Aorta (tissue), 5 donors: ENCODE measurements around the gene RNASEH2B. TPM values are rescaled to one million over a fixed set of nuclear protein-coding genes. Genes with fewer than 3 reads are reported as not detected.
A peak's percentile ranks its signal among the peaks of the same experiment; 100 is the strongest.

Source experiments
- ATAC-seq: fragments of 200-7000 bp; cut with Tn5 transposase; one replicate; pipeline ENCODE4 v1.9.1; 2022; ENCODE audit warnings: moderate library complexity; ENCODE audit not compliant: low FRiP score
- DNase-seq, 2 donors: peaks; one replicate each; pipeline ENCODE4 v3.0.0-alpha.2; 2020
- H3K27ac ChIP-seq, 2 donors: one replicate each; pipeline ENCODE4 v1.5.1; 2013; ENCODE audit warnings: low read length in 2 of 2, mild to moderate bottlenecking in 2 of 2, moderate library complexity in 2 of 2, control low read depth in 1 of 2, inconsistent platforms in 1 of 2, low read depth in 1 of 2
- H3K27me3 ChIP-seq, 2 donors: one replicate each; pipeline ENCODE4 v1.6.1; 2013; ENCODE audit warnings: control low read depth in 1 of 2, low read length in 1 of 2, mild to moderate bottlenecking in 1 of 2, moderate library complexity in 1 of 2; ENCODE audit not compliant: insufficient read depth in 2 of 2, control insufficient read depth in 1 of 2
- H3K36me3 ChIP-seq, 2 donors: one replicate each; pipeline ENCODE4 v1.6.1; 2013; ENCODE audit warnings: control low read depth in 1 of 2, low read length in 1 of 2, mild to moderate bottlenecking in 1 of 2; ENCODE audit not compliant: insufficient read depth in 2 of 2, control insufficient read depth in 1 of 2
- H3K4me1 ChIP-seq, 2 donors: one replicate each; pipeline ENCODE4 v1.6.1; 2013; ENCODE audit warnings: low read length in 2 of 2, control low read depth in 1 of 2, mild to moderate bottlenecking in 1 of 2, moderate library complexity in 1 of 2; ENCODE audit not compliant: insufficient read depth in 2 of 2, control insufficient read depth in 1 of 2
- H3K4me3 ChIP-seq, 2 donors: one replicate each; pipeline ENCODE4 v1.5.1; 2013; ENCODE audit warnings: low read length in 2 of 2, control low read depth in 1 of 2, mild to moderate bottlenecking in 1 of 2
- H3K9me3 ChIP-seq: one replicate; pipeline ENCODE4 v1.6.1; 2013; ENCODE audit warnings: mild to moderate bottlenecking, low read length; ENCODE audit not compliant: control insufficient read depth
- WGBS, 2 donors: extraction: QIAGEN DNeasy Blood & Tissue Kit; methylation state at CpG; one replicate each; pipeline ENCODE4 v1.1.7; 2013; 5-methylcytosine and 5-hydroxymethylcytosine counted together
- intact Hi-C, 2 donors: fragments of 100-400 bp; cut with DNase I; formaldehyde crosslinking; loops; one replicate each; pipeline versions ENCODE4 v1.14.2 to v1.15.0; 2022
- polyA plus RNA-seq, 2 donors: library from polyadenylated mRNA; stranded (reverse); fragments of 200-250 nt; gene quantifications; one replicate each; pipeline ENCODE4 v1.2.3, GENCODE V29; 2013
- total RNA-seq, 2 donors: library from RNA; stranded (reverse); fragmentation: NEBNext Ultra II Directional; extraction: Animal tissue kit (Norgen Biotek cat#: 25700); gene quantifications; one replicate each; pipeline ENCODE4 v1.2.1, GENCODE V29; 2021
- donor health status: healthy with polysubstance abuse.
- donor health status: Bipolar disorder and iron deficiency.
- donor health status: DM: no; HTN: no; CAD: no.
- donor health status: DM: no; HTN: no; CAD: no.
- donor health status: DM: yes; HTN: yes; CAD: no.

RNASEH2B gene
- total and polyA plus RNA-seq, 4 donors: 27.7 to 72.0 (median 41.6) TPM

- H3K4me1 ChIP-seq: no peaks in the 10 kb centered on the region
- H3K36me3 ChIP-seq: peaks cover 2 to 7% of the 10 kb centered on the region in 2 donors
- intact Hi-C loops: loop anchor here (2.0 kb wide), 1 partner anchor 101 kb away; no protein-coding TSS in a partner anchor
- no peaks in the 10 kb centered on the region for H3K9me3 ChIP-seq
- DNase-seq (no peak), ATAC-seq (no peak)
- H3K27me3 ChIP-seq: no peaks in the 10 kb centered on the region
- 53 to 56% methylated on average over 11 of the region's 11 CpGs for WGBS, 2 donors
- H3K27ac ChIP-seq: no peak overlapping the region
- H3K4me3 ChIP-seq: no peak overlapping the region
Measured at GRCh38 chr13:50969691-50970090, 60.1 kb downstream of the RNASEH2B start.

GRCh38 chr13:50970956-50971355 lies 61.4 kb downstream of the RNASEH2B start:
- no peaks in the 10 kb centered on the region for H3K4me1 ChIP-seq
- H3K36me3 ChIP-seq: no peaks in the 10 kb centered on the region
- intact Hi-C loops: loop anchor here in 1 of 2 donors (2.0 kb wide), 1 partner anchor 100 kb away; no protein-coding TSS in a partner anchor
- WGBS, 2 donors: 96 to 97% methylated on average over 2 of the region's 2 CpGs
- no peak for ATAC-seq
- H3K27me3 ChIP-seq: no peaks in the 10 kb centered on the region
- no peaks in the 10 kb centered on the region for H3K9me3 ChIP-seq
- no peak for DNase-seq
- H3K27ac ChIP-seq: no peak overlapping the region
- H3K4me3 ChIP-seq: no peak overlapping the region

GRCh38 chr13:50974268-50974667 lies 64.7 kb downstream of the RNASEH2B start:
- 79 to 99% methylated on average over 3 of the region's 3 CpGs for WGBS, 2 donors
- Histone ChIP-seq H3K9me3 (no peaks in the 10 kb centered on the region), H3K36me3 (peaks cover 0 to 3% of the 10 kb centered on the region in 2 donors), H3K4me1 (no peaks in the 10 kb centered on the region), H3K4me3 (no peak overlapping the region), H3K27me3 (no peaks in the 10 kb centered on the region), H3K27ac (no peak overlapping the region)
- ATAC-seq (no peak), DNase-seq (no peak)
- intact Hi-C loops: no loop called here

GRCh38 chr13:50979187-50979586 lies 69.6 kb downstream of the RNASEH2B start:
- no peaks in the 10 kb centered on the region for H3K4me1 ChIP-seq
- H3K27me3 ChIP-seq: no peaks in the 10 kb centered on the region
- DNase-seq (no peak), ATAC-seq (no peak)
- intact Hi-C loops: no loop called here
- no peak overlapping the region for H3K27ac ChIP-seq
- H3K36me3 ChIP-seq: peaks cover 0 to 3% of the 10 kb centered on the region in 2 donors
- H3K4me3 ChIP-seq: no peak overlapping the region
- H3K9me3 ChIP-seq: no peaks in the 10 kb centered on the region

GRCh38 chr13:50981686-50982085 lies 72.1 kb downstream of the RNASEH2B start:
- intact Hi-C loops: no loop called here
- H3K9me3 ChIP-seq: no peaks in the 10 kb centered on the region
- no peaks in the 10 kb centered on the region for H3K27me3 ChIP-seq
- WGBS, 2 donors: 97 to 98% methylated on average over 4 of the region's 4 CpGs
- ATAC-seq (no peak), DNase-seq (no peak)
- no peak overlapping the region for H3K4me3 ChIP-seq
- H3K36me3 ChIP-seq: no peaks in the 10 kb centered on the region
- no peaks in the 10 kb centered on the region for H3K4me1 ChIP-seq
- H3K27ac ChIP-seq: no peak overlapping the region

- intact Hi-C loops: no loop called here
- Histone ChIP-seq H3K9me3 (no peaks in the 10 kb centered on the region), H3K27me3 (no peaks in the 10 kb centered on the region), H3K36me3 (no peaks in the 10 kb centered on the region), H3K4me3 (no peak overlapping the region), H3K4me1 (peaks cover 0 to 4% of the 10 kb centered on the region in 2 donors), H3K27ac (no peak overlapping the region)
- WGBS, 2 donors: 63 to 68% methylated on average over 6 of the region's 6 CpGs
- no peak for DNase-seq
- no peak for ATAC-seq
Measured at GRCh38 chr13:50989476-50989875, 79.9 kb downstream of the RNASEH2B start.

GRCh38 chr13:50990065-50990817 lies 80.7 kb downstream of the RNASEH2B start:
- no peak for DNase-seq
- intact Hi-C loops: no loop called here
- Histone ChIP-seq H3K36me3 (peaks cover 0 to under 1% of the 10 kb centered on the region in 2 donors), H3K27me3 (no peaks in the 10 kb centered on the region), H3K27ac (no peak overlapping the region), H3K4me1 (peaks cover 0 to 4% of the 10 kb centered on the region in 2 donors), H3K4me3 (no peak overlapping the region), H3K9me3 (no peaks in the 10 kb centered on the region)
- ATAC-seq: no peak
- 59 to 63% methylated on average over 11 of the region's 11 CpGs for WGBS, 2 donors

GRCh38 chr13:50990818-50991506 lies 81.4 kb downstream of the RNASEH2B start:
- no peak overlapping the region for H3K4me3 ChIP-seq
- intact Hi-C loops: no loop called here
- ATAC-seq (peak; percentile 81), DNase-seq (peak; percentile 80 to 84)
- peaks cover 0 to 4% of the 10 kb centered on the region in 2 donors for H3K4me1 ChIP-seq
- WGBS, 2 donors: 16 to 22% methylated on average over 22 of the region's 22 CpGs
- peaks cover 0 to 2% of the 10 kb centered on the region in 2 donors for H3K36me3 ChIP-seq
- H3K9me3 ChIP-seq: no peaks in the 10 kb centered on the region
- no peaks in the 10 kb centered on the region for H3K27me3 ChIP-seq
- H3K27ac ChIP-seq: peak overlapping the region in 1 of 2 donors; percentile 22
